PFSK-1 (cell line): Measurements from ENCODE around the gene ZDHHC20.

Experiments used
- POLR2AphosphoS5 ChIP-seq: IDR thresholded peaks from 2 replicates; pipeline ENCODE4 v1.6.1; 2012; ENCODE audit warnings: low read depth, mild to moderate bottlenecking, control low read depth, low read length, moderate library complexity
- TAF1 ChIP-seq: IDR thresholded peaks from 2 replicates; pipeline ENCODE4 v1.6.1; 2012; ENCODE audit warnings: low read length, control low read depth, borderline replicate concordance; ENCODE audit not compliant: insufficient read depth
- TF ChIP-seq, protein P1 (sequence below), 2 experiments: IDR thresholded peaks; 2 replicates each; pipeline versions ENCODE4 v1.6.1 to v1.8.0; 2011 to 2012; ENCODE audit warnings: low read depth in 2 of 2, low read length in 2 of 2, control low read depth in 1 of 2, inconsistent platforms in 1 of 2, mild to moderate bottlenecking in 1 of 2, moderate library complexity in 1 of 2; ENCODE audit not compliant: insufficient read depth in 1 of 2

DNA sequence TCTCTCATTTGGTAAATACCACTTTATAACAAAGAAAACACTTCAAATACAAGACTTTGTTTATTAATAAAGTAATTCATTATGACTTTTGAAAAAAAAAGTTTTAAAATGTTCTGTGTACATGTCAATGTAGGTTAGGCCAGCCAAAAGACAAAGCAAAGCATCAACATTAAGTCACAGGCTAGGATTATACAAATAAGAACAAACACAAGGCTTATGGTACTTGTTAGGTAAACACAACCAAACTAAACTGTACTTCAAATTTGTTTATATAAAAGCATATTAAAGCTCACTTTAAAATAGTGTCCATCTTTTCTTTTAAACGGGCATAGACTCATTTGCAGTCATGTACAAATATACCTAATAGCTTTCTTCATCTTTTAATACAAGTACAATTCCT is 86.6 kb downstream of the ZDHHC20 start:
- TF ChIP-seq POLR2AphosphoS5 (no peak), TAF1 (no peak)
- TF ChIP-seq, protein P1, sequence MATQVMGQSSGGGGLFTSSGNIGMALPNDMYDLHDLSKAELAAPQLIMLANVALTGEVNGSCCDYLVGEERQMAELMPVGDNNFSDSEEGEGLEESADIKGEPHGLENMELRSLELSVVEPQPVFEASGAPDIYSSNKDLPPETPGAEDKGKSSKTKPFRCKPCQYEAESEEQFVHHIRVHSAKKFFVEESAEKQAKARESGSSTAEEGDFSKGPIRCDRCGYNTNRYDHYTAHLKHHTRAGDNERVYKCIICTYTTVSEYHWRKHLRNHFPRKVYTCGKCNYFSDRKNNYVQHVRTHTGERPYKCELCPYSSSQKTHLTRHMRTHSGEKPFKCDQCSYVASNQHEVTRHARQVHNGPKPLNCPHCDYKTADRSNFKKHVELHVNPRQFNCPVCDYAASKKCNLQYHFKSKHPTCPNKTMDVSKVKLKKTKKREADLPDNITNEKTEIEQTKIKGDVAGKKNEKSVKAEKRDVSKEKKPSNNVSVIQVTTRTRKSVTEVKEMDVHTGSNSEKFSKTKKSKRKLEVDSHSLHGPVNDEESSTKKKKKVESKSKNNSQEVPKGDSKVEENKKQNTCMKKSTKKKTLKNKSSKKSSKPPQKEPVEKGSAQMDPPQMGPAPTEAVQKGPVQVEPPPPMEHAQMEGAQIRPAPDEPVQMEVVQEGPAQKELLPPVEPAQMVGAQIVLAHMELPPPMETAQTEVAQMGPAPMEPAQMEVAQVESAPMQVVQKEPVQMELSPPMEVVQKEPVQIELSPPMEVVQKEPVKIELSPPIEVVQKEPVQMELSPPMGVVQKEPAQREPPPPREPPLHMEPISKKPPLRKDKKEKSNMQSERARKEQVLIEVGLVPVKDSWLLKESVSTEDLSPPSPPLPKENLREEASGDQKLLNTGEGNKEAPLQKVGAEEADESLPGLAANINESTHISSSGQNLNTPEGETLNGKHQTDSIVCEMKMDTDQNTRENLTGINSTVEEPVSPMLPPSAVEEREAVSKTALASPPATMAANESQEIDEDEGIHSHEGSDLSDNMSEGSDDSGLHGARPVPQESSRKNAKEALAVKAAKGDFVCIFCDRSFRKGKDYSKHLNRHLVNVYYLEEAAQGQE (IDR thresholded peaks at IDR 0.05; ENCODE audit: insufficient read depth in 1 of 2, low read depth in 2 of 2, low read length in 2 of 2), result no peak
